GM11168 (cell line): ENCODE measurements around the gene ERMP1.

Experiments used
- in situ Hi-C: fragments of 300-500 bp; cut with MboI; formaldehyde crosslinking; loops from one replicate; pipeline ENCODE4 v1.12.0; 2022; ENCODE audit warnings: low sequenced_read_pairs; ENCODE audit not compliant: unreplicated experiment

The ERMP1 gene

DNA sequence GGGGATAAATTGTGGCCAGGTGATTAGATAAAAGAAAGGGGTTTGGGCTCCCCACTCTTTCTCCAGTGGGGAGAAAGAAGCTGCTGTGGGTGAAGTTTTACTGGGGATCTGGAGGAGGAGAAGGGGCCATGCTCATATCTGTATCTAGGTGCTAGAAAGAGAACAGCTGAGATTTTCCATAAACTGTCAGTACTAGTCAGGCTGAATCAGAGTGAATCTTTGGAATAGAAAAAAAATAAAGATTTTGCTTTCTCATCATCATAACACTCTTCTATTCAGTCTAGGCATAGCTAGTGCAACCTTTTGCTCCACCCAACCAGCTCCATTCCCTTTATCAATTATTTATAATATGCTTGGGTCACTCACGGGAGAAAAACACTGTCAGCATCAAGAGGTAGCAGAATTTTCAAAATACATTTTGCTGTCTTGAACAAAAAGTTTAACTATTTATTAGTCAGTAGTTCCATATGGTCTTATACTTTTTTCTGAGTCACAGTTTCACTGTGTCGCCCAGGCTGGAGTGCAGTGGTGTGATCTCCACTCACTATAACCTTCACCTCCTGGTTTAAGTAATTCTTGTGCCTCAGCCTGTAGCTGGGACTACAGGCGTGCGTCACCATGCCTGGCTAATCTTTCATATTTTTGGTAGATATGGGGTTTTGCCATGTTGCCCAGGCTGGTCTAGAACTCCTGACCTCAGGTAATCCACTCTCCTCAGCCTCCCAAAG, 21.3 kb upstream of the ERMP1 start:
- in situ Hi-C loops = no loop called here

DNA sequence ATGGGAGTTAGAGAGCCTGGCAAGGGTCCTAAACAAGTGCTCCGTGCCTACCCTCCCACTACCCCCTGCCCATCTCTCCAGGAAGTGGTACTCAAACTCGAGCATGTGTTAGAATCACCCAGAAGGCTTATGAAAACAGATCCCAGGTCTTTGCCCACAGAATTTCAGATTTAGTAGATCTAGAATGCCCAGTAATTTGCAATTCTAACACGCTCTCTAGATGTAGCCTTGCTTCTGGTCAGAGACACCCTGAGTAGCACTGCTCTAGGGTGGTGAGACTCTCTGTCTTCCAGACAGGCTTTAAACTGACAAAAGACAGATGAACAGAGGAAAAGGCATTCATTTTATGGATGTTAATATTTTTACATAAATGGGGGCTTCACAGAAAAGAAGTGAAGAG, 20.7 kb upstream of the ERMP1 start:
- in situ Hi-C loops = no loop called here

DNA sequence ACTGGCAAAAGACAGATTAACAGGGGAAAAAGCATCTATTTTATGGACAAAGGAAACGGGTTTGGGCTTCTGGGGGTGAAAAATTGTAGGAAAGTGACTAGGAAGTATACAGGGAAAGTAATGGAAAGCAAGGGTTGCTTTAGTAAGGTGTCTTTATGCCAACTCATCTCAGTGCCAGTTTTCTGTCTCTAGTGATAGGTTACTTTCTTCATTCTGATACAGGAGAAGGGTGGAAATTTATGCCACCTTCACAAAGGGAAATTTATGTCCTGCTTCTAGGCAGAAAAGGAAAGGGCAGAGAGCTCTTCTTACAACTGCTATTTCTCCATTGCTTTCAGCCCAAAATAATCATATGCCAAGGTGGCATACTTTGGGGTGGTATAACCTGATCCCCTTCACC, 20.1 kb upstream of the ERMP1 start:
- in situ Hi-C loops = no loop called here

DNA sequence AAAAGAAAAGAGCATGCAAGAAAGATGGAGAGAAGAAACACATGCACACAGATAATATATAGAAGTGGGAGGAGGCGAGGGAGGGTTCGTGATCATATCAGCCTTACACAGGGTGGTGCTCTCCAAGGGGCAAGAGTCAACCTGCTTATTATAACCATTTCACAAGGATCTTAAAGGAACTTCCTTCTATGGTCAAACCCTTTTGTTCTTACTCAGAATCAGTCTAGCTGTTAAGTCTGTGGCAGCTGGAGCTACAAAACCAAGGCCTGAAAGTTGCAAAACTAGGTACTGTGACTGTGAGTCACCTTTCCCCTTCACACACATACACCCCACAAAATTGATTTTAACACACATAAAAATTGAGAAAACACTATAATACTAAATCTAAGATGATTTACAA, 18.5 kb upstream of the ERMP1 start:
- in situ Hi-C loops = no loop called here

DNA sequence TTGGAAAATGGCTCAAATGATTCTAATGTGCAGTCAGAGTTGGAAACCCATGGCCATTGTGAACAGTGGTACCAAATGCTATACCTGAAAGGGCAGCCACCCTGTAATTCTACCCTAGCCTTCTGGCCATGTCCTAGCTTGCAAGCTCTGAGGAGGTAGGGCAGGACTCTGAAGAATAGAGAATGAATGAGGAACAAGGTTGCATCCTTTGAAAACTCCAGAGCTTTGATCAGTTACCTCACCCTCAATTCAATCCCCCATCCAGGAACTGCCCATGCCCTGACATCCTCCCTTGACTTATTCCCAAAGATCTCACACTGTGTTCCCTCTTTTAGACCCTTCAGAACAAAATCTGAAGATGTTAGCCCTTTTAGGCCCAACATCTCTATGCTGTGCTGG, 17.8 kb upstream of the ERMP1 start:
- in situ Hi-C loops = no loop called here

DNA sequence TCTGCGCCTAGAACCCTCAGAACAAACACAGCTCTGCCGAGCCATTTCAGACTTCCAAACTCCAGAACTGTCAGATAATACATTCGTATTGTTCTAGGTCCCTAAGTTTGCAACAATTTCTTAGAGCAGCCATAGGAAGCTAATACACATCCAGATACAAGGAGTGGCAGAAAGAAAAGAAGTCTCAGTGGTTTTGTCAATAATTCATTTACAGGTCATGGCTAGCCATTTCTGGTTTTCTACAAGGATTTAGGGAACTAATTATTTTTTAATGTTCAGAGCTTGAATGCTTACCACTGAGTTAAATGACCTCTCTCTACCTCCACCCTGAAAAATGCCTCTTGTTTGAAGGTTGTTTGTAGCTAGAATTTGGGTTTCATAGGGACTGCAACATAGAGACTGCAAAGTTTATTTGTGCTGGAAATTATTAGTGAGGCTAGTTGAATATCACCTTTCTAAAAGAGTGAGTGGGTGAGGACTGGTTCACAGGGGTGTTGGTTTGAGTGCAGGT, 15.5 kb upstream of the ERMP1 start:
- in situ Hi-C loops = no loop called here

DNA sequence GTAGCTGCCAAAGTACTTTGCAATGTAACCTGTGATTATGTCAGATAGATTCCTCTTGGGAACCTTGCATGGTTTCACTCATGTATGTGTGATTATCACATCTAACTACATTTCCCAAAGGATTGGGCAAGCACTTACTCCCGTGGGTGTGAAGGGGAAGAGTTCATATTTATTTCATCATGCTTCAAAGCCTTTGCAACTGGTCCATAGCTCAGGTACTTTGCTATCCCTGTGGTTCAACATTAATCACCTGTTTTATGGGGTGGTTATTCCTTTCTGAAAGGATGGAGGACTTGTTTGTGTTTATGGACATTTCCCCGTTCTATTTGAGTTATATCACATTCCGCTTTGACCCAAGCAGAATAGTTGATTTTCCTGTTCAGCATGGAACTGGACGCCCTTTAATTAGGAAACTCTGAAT, 13.6 kb upstream of the ERMP1 start:
- in situ Hi-C loops = no loop called here

DNA sequence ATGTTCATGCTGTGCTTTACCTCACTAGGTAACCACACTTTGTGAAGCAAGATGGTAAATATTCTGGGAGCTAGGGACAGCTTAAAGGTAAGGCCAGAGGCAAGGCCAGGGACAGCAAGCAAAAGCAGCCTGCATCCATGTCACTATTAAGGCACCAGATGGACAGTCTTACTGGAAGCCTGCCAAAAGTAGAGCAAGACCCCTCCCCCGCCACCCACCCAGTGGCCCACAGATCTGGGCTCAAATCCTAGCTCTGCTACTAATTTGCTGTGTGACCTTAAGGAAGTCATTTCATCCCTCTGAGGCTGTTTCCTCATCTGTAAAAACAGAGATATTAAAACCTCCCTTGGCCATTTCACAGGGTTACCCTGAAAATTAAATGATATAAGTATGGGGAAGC, 13.2 kb upstream of the ERMP1 start:
- in situ Hi-C loops = no loop called here

DNA sequence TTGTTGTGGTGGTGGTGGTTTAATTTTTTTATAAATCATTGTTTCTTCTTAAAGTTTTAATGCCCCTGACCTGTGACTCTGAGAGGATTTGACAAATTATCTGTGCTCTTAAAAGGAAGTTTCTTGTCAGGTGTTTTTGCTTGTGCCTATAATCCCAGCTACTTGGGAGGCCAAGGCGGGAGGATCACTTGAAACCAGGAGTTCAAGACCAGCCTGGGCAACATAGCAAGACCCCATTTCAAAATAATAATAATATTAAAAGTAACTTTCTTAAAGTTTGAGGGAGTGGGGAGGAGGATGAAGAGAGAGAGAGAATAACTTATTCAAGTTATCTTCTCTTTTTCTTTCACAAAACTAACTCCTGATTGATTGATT, 12.2 kb upstream of the ERMP1 start:
- in situ Hi-C loops = no loop called here

DNA sequence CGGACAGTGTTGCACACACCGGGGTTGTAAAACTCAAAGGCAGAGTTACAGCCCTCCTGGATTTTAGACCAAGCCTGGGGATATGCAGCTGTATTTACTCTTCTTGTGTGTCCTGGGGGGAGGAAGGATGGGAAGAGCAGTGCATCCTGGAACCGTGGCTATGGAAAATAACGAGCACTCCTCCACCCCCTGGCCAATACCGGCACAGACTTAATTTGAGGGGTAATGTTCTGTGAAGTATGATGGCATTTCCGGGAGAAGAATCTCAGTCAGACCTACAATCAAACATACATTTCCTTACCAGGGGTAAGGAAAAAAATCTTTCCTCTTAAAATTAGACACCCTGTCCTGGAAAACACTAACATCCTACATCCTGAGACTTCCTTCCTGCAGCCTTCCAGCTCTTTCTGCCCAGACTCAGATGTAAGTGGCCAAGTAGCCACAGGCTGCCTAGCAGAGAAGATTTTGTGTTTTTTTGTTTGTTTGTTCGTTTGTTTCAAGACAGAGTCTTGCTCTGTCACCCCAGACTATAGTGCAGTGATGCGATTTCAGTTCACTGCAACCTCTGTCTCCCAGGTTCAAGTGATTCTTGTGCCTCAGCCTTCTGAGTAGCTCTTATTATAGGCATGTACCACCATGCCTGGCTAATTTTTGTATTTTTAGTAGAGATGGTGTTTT, 11.0 kb upstream of the ERMP1 start:
- in situ Hi-C loops = no loop called here

DNA sequence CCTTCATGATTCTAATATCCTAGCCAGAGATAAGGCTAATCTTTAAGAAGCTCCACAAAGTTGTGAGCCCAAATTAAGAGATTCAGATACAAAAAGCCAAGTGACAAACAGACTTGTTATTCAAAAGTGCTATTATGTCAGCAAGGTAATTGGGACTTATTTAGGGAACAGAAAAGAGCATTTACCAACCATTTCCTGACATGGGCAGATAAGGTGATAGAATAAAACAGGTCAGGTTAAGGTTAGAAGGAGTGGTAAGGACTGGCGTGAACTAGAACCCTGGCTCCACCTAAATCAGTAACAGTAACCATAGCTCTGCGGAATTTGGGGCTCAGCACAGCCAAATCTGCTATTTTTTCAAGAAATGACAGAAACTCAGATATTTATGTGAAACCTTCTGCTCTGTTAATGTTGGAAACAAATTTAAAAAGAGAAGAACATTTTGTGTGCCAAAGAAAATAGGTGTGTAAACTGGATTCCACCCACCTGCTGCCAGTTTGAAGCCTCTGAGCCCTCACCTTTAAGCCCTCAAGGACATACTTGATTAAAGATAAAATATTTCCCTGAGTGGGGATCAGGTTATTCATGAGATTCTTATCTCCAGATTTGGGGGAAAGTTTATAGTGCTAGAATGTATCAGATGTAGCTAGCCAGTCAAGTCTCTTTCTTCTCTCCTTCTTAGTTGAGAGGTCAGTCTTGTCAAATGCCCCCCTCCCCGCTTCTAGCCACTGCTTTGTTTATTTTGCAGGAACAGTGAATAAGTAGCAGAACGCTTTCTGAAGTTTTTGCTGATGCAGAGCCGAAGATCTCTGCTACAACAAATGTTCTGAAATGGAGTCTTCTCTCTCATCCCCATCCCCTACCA, 10.2 kb upstream of the ERMP1 start:
- in situ Hi-C loops = no loop called here

DNA sequence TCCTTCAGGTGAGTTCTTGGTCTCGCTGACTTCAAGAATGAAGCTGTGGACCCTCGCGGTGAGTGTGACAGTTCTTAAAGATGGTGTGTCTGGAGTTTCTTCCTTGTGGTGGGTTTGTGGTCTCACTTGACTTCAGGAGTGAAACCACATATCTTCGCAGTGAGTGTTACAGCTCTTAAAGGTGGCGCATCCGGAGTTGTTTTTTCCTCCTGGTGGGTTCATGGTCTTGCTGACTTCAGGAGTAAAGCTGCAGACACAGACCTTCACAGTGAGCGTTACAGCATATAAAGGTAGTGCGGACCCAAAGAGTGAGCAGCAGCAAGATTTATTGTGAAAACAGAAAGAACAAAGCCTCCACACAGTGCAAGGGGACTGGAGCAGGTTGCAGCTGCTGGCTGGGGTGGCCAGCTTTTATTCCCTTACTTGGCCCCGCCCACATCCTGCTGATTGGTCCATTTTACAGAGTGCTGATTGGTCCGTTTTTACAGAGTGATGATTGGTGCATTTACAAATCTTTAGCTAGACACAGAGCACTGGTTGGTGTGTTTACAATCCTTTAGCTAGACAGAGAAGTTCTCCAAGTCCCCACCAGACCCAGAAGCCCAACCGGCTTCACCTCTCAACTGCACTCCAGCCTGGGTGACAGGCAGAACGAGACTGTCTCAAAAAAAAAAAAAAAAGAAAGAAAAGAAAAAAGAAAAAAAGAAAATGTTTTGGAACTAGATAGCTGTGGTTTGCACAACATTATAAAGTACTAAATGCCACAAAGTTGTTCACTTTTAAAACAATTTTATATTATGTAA, 9.1 kb upstream of the ERMP1 start:
- in situ Hi-C loops = no loop called here

DNA sequence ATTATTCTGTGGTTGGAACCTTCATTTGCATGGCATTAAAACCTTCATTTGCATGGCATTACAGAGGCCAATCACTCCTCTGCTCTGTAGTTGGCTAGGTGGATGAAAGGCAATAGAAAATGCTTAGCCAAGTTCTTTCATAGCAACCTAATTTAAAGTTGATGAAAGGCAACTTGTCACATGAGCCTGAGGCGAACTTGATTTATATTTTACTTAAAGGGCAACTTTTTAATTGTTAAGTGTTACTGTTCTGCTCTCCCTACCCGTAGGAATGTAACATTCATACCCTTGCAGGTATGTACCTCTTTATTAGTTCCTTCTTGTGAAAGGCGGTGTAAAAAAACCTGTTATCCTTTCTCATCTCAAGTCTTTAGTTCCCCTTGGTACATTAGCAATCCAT, 7.9 kb upstream of the ERMP1 start:
- in situ Hi-C loops = no loop called here

DNA sequence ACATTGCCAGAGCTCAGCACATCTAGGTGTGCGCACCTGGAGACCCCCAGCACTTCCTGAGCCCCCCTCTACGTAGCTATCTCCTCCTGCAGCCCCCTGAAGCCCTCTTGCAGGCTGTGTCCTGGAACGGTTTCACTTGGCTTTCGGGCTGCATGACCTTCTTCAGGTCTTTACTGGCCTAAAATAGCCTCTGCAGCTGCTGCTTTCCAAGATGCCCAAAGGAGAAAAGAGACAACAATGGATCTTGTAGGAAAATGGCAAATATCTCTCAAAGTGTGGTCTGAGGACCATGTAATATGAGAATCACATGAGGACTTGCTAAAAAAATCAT, 6.6 kb upstream of the ERMP1 start:
- in situ Hi-C loops = no loop called here

DNA sequence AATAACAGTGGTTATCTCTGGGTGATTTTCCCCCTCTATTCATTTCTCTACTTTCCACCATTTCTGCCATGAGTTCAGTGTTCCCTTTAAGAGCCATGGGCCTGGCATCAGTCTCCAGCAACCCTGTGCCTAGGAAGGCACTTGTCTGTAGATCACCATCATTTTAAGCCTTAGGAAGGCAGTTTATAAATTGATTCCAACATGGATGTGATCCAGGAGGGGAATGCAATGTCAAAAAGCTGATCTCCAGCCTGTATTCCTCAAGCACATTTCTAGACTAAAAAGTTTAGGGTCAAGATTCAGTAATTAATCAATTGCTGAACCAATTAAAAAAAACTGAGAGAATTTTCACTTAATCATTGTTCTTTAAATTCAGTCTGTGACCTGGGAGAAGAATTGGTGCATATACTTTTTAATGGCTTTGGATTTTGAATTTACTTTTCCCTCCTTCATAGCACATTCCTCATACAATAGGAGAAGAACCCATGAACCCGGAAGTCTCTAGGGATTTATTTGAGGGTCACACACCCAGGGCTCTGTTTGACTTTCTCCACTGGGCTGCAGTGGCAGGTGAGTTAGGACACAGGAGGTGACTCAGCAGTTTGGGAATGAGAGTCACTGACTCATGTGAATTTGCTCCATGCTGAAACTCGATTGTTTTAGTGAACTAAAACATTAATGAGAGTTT, 6.1 kb upstream of the ERMP1 start:
- in situ Hi-C loops = no loop called here

DNA sequence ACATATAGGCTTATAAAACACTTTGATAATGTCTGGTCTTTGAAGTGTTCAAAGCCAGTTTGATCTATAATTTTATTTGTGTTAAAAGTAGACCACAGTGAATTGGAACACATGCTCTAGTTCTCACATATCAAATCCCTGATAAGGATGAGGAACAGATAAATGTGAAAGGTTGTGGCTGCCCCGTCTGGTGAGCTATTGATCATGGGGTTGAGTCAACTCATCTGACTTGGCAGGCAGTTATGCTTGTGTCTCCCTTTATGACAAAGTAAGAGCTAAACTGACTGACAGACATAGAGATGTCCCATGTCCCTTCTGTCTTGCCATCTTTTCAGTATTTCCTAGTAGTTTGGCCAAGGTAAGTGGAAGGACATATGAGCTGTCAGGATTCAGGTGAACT, 2.9 kb upstream of the ERMP1 start:
- in situ Hi-C loops = no loop called here

DNA sequence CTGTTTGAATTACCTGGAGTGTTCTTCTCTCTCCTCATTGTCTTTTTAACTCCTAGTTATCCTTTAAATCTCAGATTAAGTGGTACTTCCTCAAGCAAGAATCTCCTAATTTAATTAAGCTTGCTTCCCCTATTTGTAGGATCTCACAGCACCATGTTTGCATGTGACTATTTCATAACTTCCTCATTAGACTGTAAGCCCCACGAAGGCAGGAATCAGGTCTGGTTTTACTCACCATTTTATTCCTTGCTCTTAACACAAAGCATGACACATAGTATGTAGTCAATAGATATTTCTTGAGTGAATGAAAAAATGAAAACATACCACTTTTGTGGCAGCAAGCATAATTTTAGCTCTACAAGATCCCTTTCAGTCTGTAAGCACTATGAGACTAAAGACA, 1.3 kb upstream of the ERMP1 start:
- in situ Hi-C loops = no loop called here

DNA sequence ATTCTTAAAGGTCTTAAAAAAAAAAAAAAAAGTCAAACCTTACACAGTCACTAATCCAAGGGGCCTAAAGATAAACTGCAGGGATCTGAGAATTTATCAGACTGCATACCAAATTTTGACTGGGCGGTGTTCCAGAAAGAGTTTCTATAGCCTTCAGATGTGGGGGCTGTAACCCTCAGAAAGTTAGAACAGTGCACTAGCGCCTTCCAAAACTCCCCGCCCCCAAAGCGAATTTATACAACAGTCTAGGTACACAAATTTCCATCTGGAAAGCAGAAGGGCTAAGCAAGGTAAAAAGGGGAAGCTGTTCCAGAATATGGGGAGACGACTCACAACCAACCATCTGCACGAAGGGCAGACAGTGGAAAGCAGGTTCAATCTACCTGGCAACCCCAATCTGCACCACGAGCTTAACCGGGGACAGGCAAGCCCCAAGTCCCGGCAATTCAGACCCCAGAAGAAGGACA, 813 bp downstream of the ERMP1 start:
- in situ Hi-C loops = no loop called here

DNA sequence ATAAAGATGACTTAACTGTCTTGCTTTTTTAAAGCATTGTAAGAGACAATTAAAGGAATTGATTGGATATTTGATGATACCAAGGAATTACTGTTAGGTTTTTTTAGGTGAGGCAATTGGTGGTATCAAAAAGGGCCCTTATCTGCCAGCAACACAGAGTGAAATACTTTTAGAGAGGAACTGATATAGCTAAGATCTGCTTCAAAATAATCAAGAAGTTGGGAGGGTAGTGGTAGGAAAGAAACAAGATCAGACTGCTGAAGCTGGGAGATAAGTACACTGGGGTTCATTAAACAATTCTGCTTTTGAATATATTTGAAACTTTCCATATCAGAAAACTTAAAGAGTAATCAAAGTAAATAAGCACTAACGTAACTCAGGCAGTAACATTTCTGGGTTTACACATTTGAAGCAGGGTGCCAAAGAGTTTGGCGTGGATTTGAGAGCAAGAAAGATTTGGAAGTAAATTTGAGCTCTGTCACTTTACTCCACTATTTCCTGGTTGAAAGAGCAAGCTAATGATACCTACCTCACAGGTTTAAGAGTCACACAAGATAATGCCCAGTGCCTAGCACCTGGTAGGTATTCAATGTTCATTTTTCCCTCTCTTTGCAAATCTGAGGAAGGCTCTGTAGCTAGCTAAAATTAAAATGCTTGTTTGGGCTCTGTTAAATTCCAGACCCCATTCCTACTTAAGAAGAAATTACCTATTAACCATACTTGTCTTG, 6.9 kb downstream of the ERMP1 start:
- in situ Hi-C loops = no loop called here
